HG03139 (cell line): Measurements from ENCODE around the gene IL18BP.

Source experiments
- ATAC-seq: cut with Tn5 transposase; IDR thresholded peaks from one replicate; pipeline ENCODE4 v1.9.1; 2021; ENCODE audit not compliant: unreplicated experiment

Gene IL18BP

GRCh38 chr11:71998649-71999310, at the start of gene IL18BP:
Gene IL18BP, plus strand, starts transcription at chr11:71998909. Its CDS starts 1,076 bp downstream, at chr11:71999985.
- no peak for ATAC-seq

GRCh38 chr11:71949034-71949433, 49.7 kb upstream of the IL18BP start:
- no peak for ATAC-seq

GRCh38 chr11:71951741-71952310, 46.9 kb upstream of the IL18BP start:
- no peak for ATAC-seq

GRCh38 chr11:71955898-71956456, 42.7 kb upstream of the IL18BP start:
- no peak for ATAC-seq

- peak; percentile 74 for ATAC-seq
Observed at GRCh38 chr11:71962428-71963038, 36.2 kb upstream of the IL18BP start.

GRCh38 chr11:71963468-71963867, 35.2 kb upstream of the IL18BP start:
- ATAC-seq: no peak

- no peak for ATAC-seq
Observed at GRCh38 chr11:71964641-71965040, 34.1 kb upstream of the IL18BP start.

GRCh38 chr11:71971680-71972079, 27.0 kb upstream of the IL18BP start:
- ATAC-seq: no peak

GRCh38 chr11:71976551-71976950, 22.2 kb upstream of the IL18BP start:
- no peak for ATAC-seq

- no peak for ATAC-seq
Observed at GRCh38 chr11:71977090-71977489, 21.6 kb upstream of the IL18BP start.

- ATAC-seq: no peak
Observed at GRCh38 chr11:71977743-71978418, 20.8 kb upstream of the IL18BP start.

GRCh38 chr11:71979094-71979493, 19.6 kb upstream of the IL18BP start:
- ATAC-seq: no peak

- no peak for ATAC-seq
Observed at GRCh38 chr11:71979602-71980001, 19.1 kb upstream of the IL18BP start.

- ATAC-seq: no peak
Observed at GRCh38 chr11:71986131-71986530, 12.6 kb upstream of the IL18BP start.

GRCh38 chr11:71987521-71987920, 11.2 kb upstream of the IL18BP start:
- no peak for ATAC-seq

GRCh38 chr11:71988050-71988449, 10.7 kb upstream of the IL18BP start:
- no peak for ATAC-seq

- no peak for ATAC-seq
Observed at GRCh38 chr11:71990701-71991100, 8.0 kb upstream of the IL18BP start.

GRCh38 chr11:71991494-71991893, 7.2 kb upstream of the IL18BP start:
- ATAC-seq: peak; percentile 52

GRCh38 chr11:71992136-71992730, 6.5 kb upstream of the IL18BP start:
- no peak for ATAC-seq

GRCh38 chr11:71994786-71995185, 3.9 kb upstream of the IL18BP start:
- ATAC-seq: no peak

GRCh38 chr11:71995726-71996291, 2.9 kb upstream of the IL18BP start:
- no peak for ATAC-seq
